UCSD-AML1 (cell line): Measurements from ENCODE around the gene KMT2D.

Source experiments
- DNase-seq: peaks from one replicate; lab custom pipeline; 2025; ENCODE audit not compliant: unreplicated experiment; lab: John Stamatoyannopoulos, UW

The KMT2D gene

DNA sequence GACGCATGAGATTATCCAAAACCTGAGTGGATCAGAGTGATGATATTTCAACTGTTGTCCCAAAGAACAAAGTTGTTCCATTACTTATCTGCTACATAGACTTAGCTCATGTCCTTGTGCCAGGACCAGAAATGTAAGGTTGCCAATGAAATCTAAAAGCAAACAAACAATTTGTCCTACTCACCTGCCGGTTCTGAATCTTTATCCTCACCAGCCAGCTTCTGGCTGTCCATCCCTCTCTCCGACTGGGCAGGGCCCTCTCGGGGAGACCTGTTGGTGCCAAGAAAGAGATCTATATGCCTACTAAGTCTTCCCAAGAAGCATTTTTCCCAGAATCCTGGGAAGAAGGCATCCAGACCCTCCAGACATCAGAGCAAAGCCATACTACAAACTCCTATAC, 5.5 kb downstream of the KMT2D start:
- no peak for DNase-seq

DNA sequence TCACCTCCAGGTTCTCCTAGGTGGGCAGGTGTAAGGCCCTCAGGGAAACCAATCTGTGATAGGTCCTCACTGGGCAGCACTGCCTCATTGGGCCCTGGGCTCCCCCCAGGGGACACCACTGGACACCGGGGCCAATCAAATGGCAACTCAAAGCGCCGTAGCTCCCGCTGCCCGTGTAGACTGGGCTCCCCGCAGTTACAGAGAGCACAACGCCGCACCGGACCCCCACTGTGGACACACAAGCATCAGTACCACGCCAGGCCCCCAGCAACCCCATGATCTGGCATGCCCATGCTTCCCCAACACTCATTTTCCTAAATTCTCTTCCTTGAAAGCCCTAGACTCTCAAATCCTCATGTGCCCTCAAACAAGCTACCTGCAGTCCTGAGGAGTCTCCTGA, 6.1 kb downstream of the KMT2D start:
- no peak for DNase-seq

DNA sequence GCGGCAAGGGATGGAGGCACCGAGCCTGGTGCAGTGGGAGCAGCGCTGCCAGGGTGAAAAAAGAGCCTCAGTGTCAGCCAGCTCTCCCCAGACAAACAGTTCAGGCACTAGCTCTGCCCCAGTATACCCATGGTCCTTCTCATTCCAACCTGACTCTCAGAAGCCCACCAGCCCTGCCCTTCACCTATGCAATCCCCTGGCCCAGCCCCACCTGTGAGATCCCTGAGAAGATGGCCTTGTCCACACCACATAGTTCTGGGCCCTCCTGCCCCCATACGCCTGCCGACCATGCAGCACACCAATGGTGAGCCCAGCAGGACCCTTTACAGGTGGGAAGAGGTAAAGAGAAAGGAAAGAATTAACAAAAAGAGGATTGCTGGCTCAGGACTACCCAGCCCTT, 6.5 kb downstream of the KMT2D start:
- DNase-seq: no peak

DNA sequence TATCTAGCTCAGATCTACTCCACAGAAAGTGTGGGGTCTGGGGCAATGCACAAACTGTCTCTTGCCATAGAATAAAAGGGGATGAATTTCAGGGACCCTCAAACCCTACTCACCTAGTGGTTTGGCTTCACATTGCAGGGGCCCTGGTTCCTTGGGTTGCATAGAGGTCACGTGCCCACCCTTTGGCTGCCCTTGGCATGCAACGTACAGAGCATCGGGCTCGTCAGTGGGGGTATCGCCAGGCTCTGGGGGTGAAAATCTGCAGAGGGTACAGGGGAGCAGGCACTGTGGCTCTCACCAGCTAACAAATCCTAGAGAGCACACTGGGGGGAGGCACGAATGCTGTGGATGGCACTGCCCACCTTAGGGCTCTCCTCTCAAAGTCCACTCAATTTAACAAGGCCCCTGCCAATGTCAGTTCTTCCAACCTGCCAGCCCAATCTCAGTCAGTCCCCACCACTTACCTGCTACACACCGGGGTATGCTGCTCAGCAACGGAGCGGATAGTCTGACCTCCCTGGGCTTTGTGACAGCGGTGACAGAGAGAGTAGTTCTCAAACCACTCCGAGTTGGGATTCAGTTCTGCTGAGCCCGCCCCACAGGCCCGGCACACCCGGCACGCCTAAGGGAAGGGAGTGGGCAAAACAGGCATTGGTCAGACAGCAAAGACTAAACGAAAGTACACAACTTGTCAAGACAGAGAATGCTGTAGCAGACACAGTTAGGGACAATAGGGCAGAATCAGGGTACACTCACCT, 8.0 kb downstream of the KMT2D start:
- DNase-seq: no peak

DNA sequence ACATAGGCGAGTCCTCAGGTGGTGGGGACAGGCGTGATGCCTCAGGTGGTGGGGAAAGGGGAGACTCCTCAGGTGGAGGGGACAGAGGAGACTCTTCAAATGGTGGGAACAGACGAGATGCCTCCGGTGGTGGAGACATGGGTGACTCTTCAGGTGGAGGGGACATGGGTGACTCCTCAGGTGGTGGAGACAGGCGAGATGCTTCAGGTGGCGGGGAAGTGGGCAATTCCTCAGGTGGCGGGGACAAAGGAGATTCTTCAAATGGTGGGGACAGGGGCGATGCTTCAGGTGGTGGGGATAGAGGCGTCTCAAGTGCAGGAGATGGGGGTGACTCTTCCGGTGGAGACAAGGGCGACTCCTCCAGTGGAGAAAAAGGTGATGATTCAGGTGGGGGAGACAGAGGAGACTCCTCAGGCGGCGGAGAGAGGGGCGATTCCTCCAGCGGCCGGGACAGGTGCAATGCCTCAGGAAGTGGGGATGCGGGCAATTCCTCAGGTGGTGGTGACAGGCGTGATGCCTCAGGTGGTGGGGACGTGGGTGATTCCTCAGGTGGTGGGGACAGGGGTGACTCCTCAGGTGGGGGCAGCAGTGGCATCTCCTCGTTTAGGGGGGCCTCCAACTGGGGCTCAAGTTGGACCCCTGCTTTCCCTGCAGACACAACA, 8.7 kb downstream of the KMT2D start:
- no peak for DNase-seq

DNA sequence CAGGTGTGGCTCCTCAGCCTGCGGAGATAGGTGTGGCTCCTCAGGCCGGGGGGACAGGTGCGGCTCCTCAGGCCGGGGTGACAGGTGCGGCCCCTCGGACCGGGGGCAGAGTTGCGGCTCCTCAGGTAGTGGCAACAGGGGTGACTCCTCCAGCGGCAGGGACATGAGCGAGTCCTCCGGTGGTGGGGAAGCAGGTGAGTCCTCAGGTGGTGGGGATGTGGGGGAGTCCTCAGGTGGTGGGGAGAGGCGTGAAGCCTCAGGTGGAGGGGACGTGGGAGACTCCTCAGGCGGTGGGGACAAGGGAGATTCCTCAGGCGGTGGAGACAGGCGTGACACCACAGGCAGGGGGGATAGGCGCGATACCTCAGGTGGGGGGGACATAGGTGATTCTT, 9.2 kb downstream of the KMT2D start:
- DNase-seq: no peak

DNA sequence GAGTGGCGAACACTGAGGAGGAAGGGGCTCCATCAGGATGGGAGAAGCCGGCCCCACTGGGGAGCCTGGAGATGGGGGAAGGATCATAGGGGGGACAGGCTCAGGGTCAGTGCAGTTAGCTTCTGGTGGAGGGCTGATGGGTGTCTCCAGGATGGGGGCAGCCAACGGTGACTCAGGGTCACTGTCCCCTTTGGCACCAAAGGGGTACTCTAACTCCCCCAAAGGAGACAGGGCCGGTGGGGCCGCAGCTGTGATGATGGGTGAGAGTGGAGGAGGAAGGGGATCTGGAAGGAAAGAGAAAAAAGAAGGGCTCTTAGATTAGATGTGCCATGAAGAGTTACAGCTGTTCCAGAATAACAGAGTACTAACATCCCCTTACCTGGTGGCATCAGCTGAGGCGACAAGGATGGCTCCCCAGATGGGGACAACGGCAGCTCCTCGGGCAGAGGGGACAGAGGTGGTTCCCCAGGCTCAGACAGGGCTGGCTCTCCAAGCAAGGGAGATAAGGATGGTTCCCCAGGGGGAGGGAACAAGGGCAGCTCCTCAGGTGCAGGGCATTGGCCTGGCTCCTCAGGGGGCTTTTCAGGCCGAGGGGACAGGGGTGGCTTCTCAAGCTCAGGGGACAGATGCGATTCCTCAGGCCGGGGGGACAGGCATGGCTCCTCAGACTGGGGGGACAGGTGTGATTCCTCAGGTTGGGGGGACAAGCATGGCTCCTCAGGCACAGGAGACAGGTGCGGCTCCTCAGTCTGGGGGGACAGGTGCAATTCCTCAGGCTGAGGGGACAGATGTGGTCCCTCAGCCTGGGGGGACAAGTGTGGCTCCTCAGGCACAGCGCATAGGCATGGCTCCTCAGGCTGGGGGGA, 9.9 kb downstream of the KMT2D start:
- no peak for DNase-seq

DNA sequence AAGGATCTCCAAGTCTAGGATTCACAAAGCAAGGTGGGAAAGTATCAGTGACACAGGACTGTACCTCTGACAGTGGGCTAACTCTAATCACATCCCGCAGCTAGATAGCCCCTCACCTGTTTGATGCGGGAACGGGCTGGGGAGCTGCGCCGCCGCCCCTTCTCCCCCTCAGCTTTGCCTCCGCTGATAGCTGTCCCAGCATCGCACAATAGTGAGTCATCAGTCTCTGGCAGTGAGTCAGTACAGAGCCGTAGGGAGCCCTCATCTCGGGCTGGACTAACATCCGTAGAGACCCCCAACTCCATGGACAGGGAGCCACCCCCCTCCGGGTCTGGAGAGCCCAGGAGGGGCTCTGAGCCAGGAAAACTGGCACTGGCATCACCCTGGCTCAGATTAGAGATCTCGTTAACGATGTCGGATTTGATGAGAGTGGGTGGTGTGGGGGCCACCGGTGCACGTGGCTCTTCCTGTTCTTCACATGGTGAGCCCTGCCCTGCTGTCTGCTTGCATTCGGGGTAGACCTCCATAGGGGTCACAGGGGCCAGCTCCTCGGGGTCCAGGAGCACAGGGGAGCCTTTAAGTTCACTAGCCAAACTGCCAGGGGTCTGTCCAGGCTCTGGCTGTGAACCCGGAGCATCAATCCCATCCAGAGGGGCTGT, 10.9 kb downstream of the KMT2D start:
- no peak for DNase-seq

DNA sequence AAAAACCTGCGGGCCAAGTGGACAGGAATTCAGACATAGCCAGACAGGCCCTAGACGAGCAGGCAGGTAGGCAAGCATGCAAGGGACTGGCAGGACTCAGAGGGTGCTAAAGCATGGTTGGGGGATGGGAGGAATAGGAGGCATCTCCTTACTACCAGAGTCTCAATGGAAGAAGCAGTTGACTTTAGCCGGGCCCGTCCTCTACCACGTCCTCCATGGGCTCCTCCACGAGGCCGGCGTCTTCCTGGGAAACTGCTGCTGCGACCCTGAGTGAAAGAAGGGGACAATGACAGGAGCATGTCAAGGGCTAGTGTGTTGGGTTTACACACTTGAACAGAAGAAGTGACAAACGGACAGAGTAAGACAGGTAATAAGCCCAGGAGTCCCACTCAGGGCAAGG, 11.6 kb downstream of the KMT2D start:
- DNase-seq: no peak

DNA sequence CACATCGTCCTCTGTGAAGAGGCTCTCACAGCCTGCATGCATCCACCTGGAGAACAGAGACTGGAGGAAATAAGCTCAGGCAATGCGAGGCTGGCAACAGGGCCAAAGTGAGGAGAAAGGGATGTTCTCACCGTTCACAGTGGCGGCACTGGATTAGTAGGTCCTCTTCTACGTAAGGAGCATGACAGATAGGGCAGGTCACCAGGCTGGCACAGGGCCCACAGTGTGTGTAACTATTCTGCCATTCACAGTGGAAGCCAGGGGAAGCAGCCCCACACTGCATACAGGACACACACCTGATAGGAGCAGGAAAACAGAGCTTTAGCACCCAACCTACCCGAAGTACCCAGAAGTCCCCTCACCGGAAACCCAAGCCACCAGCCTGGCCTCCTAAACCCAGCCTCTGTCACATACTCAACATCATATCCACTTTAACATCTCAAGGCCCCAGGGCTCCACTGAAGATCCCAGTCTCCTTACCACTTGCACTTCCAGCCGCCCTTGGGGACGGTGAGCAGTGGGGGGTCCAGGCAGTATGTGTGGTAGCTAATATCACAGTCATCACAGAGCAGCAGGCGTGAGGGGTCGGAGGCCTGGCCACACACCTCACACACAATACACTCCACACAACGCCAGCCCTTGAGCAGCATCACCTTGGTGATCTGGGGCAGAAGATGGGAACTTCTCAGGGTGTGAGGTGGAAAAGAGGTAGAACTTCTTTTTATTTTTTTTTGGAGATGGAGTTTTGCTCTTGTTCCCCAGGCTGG, 14.3 kb downstream of the KMT2D start:
- no peak for DNase-seq

DNA sequence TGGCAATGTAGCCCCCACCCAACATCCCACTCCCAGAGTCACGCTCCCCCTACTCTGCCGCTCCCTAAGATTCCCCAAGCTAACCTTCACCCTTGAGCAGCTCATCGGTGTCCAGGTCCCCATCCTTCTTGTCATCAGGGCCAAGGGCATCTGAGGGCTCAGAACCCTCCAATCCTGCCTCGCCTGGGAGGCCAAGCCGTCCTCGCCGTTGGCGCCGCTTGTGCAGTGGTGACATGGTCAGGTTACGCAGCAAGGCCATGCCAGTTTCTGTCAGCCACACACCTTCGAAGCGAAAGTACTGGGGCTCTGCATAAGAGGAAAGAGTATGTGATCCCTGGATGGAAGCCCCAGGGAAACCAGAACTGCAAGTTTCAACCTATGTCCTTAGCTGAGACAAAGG, 15.9 kb downstream of the KMT2D start:
- no peak for DNase-seq

DNA sequence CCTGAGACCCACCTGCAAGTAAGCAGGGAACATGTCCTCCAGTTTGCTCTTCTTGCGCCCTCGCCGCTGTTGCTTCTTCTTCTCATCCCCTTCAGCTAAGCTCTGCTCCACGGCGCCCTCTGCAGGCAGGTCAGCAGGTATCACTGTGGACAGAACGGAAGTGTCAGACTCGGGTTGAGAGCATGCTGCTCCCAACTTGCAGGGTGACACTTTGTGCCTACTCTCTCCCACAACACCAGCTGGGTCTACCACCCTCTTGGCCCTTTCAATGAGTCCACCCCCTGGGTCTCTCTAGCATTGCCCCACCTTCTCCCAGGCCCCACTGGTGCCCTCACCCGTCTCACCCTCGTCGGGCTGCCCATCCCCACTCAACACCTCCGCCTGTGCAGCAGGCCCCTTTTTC, 16.7 kb downstream of the KMT2D start:
- peak; percentile 68 for DNase-seq

DNA sequence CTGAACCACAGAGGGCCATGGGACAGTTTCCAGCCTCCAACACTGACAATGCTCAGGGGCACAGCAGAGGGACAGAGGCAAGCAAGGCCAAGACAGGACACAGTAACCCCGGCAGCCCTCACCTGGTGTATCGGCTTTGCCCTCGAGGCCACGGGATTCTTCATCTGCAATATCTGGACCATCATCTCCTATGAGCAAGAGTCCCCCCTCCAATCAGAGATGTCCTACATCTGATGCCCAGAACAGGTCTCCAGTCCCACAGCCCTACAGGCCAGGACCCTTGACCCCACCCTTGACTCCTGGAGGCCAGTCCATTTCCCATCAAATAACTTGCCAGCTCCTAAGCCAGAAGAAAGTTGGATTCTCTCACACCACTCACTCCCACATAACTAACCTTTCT, 17.4 kb downstream of the KMT2D start:
- no peak for DNase-seq

DNA sequence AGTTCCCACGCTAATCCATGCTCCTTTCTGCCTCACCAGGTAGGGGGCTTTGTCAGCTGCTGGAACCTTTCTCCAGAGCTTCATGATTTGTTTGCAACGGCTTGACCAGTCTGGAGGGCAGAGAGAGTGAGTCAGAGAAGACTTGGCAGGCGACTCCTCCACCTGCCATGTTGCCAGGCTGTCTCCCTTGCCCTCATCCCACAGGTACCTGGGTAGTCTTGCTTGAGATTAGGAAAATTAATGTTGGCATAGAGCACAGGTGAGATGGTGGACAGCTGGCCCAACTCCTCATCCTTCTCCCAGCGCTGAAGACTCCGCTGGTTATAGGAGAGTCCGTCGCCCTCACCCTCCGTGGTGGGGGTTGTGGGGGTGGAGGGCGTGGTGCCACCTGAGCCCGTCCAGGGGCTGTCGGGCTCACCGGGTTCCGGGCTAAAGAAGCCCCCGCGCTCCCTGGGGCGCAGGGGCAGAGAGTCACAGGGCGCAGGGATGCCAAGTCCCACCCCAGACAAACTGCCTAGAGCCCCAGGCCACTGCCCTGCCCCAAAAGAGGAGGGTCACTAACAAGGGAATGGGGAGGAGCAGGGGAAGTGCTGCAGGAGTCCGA, 18.6 kb downstream of the KMT2D start:
- no peak for DNase-seq

DNA sequence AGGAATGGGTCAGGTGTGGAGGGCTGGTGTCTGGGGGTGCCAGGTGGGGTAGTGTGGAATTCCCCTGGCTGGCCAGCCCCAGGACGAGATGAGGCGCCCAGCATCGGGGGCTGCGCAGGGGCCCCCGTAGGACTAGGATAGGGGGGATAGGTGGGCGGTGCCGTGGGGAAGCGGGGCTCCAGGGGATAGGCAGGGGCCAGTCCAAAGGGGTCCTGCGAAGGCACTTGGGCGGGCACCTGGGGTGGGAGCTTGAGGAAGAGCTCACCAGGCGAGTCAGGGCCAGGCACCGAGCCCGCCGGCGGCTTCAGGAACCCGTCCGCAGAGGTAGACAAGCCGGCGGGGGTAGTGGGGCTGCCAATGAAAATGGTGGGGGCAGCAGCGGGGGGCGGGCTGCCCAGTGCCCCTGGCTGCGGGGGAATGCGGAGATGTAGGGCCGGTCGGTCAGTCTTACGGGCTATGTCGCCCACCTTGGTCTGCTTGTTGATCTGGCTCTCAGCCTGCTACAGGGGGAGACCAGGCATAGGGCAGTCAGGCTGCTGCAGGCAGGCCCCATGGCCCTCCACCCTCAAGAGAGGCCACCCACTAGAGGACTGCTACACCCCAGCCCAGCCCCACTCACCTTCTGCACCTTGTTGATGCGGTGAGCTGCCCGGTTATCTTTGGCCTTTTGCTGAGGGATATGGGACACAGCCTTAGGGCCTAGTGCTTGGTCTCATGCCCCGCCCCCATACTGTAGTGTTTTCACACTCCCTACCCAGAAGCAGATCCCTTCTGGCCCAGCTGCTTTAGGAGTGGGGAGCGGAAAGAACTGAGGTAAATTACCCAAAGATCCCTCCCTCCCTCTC, 19.3 kb downstream of the KMT2D start:
- DNase-seq: no peak

DNA sequence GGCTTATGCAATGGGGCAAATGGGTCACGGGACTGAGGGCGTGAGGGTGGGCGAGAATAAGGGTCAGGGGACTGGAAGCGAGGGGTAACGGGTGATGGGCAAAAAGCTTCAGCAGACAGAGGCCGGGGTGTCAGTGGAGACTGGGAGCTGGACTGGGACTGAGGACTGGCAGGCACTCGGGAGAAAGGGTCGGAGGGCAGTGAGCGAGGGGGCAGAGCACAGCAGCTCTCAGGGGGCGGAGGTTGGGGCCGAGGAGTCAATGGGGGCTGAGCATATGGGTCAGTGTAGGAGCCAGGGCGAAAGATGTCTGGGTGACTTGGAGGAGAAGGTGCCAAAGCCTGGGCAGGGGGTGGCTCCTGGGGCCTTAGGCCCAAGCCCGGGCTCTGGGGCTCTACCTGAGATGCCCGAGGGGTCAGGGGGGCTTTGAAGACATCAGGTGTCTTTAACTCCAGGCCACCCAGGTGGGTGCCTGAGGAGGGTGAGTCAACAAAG, 20.2 kb downstream of the KMT2D start:
- no peak for DNase-seq

DNA sequence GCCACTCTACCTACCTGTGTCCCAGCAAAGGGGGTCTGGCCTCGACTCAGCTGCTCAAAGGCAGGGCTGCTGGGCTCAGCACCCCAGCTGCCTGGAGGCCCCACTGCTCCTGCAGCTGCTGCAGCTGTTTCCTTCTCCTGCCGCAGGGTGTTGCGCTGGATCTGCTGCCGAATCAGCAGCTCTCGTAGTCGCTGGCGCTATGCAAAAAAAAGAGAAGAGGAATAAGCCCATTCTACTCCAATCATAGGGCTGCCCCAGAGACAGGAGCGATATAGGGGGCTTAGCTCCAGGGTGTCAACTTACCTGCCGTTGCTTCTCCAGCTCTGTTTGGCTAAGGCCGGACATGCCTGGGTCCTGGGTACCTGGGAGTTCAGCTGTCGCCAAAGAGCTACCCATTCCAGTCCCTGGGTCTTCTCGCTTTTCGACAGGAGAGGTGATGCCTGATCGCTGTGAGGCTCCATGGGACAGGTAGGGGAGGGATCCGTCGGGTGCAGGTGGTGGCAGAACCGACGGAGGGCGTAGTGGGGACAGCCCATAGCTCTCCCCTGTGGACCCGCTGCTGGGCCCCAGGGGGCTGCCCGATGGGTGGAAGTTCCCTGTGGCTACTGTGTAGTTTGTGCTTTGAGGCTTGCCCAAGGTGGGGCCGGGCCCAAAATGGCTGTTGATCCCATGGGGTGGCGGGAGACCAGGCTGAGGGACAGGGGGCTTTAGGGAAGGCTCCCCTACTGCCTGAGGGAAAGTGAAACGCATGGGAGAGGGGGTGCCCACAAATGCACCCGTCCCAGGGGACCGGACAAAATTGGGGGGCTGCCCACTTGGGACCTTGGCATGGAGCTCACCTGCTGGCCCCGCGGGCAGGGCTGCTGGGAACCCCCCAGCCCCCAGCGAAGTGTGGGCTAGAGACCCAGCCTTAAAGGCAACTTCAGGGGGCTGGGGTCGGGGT, 20.9 kb downstream of the KMT2D start:
- DNase-seq: no peak

DNA sequence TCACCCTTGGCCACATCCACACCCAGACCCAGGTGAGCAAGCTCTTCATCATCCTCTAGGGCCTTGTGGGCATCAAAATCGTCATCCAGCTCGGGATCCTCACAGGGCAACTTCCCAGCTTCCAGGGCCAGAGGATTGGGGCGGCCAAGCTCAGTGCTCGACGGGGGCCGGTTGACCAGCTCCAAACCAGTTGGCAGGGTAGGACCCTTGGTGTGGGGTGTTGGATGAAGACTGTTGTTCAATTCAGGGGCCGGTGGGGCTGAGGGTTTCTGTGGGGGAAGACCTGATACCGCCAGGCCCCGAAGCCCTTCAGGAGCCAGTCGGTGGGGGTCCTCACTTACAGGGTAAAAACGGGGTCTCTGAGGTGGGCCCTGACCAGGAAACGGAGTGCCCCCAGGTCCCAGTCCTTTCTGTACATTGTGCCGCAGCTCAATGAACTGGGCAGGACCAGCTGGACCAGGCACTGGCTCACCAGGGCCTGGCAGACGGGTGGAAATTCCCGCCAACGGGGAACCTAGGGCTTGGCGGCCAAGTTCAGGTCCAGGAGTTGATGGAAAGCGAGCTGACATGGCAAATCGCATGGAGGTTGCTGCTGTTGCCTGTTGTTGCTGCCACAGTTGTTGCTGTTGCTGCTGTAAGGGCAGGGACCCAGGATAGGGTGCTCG, 22.2 kb downstream of the KMT2D start:
- no peak for DNase-seq
